Hippocampal formation (tissue), 2 donors: Measurements from ENCODE around the gene ZNF783.
"Not testable (repeated sequence)": the region's sequence is repeated elsewhere in the genome, so short reads cannot be mapped to it uniquely, and the experiment has no call there.

Experiments
- DNase-seq, 2 donors: peaks; one replicate each; lab custom pipeline; 2025; lab: John Stamatoyannopoulos, UW

ZNF783 gene

DNA sequence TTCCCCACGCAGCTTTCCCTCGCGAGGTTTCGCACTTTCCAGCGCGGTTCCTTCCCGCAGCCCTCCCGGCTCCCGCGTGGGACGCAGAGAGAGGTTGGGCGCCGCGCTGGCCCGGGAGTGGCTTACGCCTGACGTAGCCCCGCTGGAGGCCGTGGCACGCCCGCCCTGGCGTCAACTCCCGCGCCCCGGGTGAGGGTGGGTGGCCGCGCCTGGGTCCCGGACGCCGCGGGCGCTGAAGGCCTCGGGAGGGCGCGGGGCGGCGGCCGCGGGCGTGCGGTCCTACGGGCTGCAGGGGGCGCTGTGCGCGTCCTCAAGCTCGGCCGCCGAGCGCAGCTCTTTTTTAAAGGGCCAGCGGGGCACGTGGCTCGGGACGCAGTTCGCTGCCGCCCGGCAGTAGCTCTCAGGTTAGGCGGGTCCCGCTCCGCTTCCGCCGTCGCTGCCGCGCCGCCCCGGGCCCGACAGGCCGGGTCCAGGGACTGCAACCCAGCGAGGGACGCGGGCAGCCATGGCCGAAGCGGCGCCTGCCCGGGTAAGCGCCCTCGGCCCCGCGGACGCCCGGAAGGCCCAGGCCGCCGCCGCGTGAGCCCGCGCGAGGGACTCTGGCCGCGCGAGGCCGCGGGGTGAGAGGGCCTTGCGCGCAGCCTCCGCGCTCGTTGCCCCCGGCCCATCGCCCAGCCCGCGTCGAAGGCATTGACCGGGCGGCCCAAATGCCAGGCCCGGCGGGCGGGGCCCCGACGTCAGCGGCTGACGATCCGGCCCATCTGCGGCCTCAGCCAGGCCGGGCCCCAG lies at the start of gene ZNF783:
ZNF783 (plus strand) TSS at position 368 of the 789 bp plus-strand sequence; CDS start at position 506, 138 bp downstream.
- DNase-seq = peak; percentile 75 to 90

DNA sequence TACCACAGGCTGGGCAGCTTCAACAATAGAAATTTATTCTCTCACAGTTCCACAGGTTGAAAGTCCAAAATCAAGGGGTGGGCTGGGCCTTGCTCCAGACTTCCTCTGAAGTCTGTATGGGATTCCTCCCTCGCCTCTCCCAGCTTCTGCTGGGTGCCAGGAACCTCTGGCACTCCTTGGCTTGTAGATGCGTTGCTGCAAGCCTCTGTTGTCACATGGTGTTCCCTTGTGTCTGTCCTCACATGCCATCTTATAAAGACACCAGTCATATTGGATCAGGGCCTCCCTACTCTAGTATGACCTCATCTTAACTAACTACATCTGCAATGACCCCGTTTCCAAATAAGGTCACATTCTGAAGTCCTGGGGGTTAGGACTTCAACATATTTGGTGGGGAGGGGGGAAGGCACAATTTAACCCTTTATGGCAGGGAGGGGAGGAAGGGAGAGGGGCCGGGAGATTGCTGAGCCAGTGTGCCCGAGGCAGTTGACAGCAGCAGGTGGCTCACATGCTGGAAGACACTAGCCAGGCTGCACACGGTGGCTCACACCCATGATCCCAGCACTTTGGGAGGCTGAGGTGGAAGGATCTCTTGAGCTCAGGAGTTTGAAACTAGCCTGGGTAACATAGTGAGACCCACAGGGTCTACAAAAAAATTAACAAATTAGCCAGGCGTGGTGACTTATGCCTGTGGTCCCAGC lies 47.8 kb upstream of the ZNF783 start:
- no peak for DNase-seq

DNA sequence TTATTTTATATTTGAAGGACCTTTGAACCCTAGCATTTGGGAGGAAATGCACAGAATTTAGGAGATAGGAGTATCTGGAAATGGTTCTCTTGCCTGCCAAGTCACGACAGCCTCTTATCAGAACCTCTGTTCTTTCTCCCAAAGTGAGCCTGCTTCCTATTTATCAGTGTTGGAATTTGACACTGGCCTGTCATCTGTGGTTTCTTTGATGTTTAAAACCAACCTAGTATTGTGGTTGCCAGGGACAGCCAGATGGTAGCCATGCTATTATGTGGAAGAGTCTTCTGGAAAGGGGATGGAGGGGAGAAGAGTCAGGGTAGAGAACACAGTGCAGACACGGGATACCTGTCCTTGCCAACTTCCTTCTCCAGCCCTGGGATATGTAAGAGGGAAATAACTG lies 45.6 kb upstream of the ZNF783 start:
- no peak for DNase-seq

DNA sequence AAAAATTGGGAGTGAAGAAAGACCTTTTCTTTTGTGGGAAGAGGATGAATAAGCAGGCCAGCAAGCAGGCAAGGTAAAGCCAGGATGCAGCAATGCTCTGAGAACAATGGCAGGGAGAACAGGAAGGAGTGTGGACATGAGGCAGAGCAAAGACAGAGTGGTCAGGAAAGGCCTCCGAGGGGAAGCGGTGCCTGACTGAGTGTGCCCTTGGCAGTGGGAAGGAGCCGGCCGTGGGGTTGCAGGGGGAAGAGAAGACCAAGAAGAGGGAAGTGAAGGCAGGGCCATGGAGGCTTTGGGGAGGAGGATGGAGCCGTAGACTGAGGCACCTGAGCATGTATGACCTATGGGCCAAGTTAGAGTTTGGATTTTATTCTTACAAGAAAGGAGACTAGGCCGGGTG lies 44.4 kb upstream of the ZNF783 start:
- no peak for DNase-seq

DNA sequence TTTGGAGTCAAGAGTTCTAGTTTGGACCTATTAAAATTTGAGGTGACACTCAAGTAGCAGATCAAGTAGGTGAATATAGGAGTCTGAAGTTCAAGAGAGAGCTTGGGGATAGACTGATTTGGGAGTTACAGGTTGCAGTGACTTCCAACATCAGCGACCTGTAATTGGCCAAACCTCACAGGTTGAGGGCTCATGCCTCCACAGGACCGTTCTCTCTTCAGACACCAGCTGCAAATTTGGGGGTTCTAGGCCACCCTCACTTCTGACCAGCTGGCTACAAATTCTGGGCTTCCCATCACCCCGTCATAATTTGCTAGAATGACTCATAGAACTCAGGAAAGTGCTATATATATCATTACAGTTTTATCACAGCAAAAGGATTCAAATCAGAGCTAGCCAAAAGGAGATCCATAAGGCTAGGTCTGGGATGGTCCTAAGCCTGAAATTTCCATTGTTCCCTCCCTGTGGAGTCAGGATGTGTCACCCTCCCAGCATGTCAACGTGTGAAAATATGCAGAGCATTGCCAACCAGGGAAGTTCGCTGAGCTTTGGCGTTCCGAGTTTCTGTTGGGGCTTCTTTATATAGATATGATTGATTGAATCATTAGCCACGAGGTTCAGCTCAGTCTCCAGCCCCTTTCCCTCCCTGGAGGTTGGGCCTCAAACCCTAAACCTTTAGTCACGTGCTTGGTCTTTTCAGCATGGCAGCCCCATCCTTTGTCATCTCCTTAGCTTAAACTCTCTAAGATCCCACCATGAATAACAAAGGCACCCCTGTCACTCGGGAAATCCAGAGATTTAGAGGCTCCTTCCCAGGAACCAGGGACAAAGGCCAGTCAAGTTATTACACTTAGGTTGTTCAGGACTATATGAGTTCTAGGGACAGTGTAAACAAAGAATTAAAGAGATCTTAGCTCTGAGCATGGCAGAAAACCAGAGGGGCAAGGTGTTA lies 43.3 kb upstream of the ZNF783 start:
- DNase-seq = no peak

DNA sequence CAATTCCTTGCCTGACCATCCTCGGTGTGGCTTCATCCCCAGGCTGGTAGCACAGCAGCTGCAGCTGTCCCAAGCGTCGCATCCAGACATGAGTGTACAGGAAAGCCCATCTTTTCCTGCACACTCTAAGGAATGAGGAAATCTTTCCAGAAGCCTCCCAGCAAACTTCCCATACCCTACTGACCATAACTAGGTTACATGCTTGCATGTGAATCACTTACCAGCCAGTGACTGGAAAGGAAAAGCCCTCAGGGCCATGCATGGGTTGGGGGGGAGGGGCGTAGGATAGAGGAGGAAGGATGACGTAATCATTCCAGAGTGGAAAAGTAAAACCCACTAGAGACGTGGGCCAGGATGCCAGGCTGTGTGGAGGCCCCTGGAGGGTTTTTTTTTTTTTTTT lies 41.5 kb upstream of the ZNF783 start:
- DNase-seq = no peak

DNA sequence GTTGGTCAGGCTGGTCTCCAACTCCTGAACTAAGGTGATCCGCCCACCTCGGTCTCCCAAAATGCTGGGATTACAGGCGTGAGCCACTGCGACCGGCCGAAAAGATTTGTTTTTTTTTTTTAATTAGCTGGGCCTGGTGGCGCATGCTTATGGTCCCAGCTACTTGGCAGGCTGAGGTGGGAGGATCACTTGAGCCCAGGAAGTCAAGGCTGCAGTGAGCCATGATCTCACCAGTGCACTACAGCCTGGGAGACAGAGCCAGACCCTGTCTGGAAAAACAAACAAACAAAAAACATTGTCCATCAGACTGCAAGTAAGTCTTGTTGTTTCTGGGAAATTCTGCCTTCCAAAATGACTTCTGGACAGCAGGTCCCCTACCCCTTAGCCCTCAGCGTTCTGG lies 38.8 kb upstream of the ZNF783 start:
- no peak for DNase-seq

DNA sequence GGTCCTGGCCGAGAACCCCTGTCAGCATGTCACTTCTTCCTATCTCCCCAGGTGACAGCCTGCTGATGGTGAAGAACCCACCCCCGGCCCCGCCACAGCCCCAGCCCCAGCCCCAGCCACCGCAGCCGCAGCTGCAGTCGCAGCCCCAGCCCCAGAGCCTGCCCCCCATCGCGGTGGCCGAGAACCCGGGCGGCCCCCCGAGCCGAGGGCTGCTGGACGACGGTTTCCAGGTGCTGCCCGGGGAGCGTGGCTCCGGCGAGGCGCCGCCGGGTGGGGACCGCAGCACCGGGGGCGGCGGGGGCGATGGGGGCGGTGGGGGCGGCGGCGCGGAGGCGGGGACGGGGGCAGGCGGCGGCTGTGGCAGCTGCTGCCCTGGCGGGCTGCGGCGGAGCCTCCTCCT lies 38.2 kb upstream of the ZNF783 start:
- DNase-seq = no peak

DNA sequence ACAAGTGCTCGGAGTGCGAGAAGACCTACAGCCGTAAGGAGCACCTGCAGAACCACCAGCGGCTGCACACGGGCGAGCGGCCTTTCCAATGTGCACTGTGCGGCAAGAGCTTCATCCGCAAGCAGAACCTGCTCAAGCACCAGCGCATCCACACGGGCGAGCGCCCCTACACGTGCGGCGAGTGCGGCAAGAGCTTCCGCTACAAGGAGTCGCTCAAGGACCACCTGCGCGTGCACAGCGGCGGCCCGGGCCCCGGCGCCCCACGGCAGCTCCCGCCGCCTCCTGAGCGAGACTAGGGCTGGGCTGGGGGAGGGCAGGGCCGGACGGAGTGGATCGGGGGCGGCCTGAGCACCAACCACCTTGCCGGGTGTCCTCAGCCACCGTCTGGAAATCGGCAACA lies 37.6 kb upstream of the ZNF783 start:
- no peak for DNase-seq

DNA sequence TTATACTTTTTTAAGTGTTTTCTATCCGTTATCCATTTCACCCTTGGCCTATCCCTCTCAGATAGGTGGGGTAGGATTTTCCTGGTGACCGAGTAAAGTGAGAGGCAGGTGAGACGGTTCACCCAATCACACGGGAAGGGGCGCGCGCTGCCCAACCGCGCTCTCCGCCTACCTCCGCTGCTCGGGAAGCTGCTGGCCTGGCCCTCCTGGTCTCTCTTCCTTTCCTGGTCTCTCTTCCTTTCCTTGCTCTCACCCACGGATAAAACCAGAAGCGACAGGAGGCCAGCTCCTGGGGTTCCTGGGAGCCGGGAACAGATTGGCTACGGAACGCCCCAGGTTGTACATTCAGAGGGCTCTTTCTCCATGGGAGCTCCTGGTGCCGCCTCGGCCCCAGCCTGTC lies 36.9 kb upstream of the ZNF783 start:
- DNase-seq = no peak

DNA sequence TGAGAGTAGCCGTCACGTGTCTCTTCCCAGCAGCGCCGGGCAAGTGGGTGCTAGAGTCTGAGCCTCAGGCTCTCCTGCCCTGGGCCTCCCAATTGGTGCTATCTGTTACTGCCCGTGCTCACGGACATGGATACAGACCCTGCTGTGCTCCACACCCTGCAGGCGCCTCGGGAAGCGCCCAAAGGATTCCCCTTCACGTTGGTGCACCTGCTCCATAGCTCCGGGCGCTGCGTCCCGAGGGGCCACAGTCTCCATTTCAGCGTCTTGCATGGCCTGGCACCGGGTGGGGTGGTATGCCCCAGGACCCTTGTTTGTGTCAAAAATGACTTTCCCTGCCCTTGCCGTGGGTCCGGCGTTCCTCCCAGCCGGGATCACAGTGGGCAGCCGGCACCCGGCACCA lies 36.3 kb upstream of the ZNF783 start:
- no peak for DNase-seq

DNA sequence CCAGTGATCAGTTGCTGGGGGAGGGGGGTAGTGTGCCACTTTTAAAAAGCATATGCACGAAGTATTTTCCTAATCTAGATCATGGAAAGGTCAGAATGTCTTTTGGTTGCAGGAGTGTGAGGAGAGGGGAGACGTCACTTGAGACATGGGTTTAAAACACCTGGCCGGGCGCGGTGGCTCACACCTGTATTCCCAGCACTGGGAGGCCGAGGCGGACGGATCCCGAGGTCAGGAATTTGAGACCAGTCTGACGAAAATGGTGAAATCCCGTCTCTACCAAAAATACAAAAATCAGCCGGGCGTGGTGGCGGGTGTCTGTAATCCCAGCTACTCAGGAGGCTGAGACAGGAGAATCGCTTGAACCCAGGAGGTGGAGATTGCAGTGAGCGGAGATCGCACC lies 35.6 kb upstream of the ZNF783 start:
- DNase-seq = not testable (repeated sequence)

DNA sequence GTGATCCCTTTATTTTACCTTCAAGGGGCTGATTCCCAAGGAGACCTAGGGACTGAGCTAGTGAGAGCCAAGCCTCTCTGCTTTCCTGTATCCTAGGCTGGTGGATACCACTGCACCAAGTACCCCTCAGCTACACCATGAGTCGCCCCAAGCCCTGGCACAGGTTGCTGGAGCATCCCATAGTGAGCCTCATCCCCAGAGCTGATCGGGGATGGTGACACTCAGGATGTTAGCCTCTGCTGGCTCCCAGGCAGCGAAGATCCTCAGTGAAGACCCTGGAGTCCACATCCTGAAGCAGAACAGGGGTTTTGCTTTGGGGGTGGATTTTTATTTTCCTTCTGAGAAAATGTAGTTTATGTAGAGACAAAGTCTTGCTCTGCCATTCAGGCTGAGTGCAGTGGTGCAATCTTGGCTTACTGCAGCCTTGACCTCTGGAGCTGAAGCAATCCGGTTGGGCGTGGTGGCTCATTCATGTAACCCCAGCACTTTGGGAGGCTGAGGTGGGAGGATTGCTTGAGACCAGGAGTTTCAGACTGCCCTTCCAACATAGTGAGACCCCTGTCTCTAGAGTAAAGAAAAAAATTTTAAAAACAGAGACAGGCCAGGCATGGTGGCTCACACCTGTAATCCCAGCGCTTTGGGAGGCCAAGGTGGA lies 35.0 kb upstream of the ZNF783 start:
- DNase-seq = no peak

DNA sequence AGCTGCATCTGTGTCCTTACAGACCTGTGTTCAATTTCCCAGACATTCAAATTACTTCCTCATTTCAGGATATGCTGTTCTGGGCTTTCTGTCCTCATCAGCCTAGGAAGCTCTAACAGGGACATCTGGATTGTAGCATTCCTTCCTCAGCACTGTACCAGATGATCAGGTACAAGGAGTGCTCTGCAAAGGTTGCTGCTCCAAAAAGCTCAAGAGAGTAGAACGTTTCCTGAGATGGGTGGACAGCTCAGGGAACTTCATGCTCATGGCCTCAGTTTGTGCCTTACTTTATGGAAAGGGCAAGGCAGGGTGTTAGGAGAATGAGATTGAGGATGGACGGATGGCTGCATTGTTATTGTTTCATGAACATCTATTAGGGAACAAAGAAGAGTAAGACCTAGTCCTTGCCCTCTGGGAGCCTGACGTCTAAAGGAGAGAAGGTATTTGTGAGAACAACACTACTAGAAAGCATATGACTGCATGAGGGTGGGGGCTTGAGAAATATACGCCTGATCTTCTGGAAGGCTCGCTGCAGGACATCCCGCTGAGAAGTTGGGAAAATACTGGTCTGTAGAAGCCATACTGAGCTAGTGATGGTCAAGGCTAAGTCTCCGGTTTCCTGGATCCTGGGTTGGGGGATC lies 33.0 kb upstream of the ZNF783 start:
- DNase-seq = no peak

DNA sequence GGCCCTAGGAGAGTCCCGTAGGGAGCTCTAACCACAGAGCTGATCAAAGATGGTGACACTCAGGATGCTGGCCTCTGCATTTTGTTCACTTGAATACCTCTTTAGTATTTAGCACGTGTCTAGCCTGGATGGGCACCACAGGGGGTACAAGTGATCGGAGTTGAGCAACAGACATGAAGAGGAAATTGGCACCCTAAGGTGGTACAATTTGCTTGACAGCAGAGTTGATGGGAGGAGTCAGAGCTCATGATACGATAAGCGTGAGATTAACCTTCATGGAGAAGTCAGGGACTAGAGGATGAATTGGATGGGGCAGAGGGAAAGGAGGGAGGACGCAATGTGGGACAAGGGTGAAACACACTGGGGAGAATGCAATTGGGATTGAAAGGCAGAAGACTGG lies 32.5 kb upstream of the ZNF783 start:
- DNase-seq = no peak

DNA sequence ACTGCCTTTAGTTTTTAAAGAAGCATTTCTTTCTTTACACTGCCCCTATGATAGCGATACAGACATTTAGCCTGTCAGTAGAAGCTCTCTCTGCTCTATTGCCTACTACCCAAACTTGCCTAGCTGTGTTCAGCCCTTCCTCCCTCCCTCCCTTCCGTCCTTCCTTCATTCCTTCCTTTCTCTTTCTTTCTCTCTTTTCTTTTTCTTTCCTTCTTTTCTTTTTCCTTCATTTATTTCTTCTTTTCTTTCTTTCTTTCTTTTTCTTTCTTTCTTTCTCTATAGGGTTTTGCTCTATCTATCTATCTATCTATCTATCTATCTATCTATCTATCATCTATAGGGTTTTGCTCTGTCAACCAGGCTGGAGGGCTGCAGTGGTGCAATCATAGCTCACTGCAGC lies 29.6 kb upstream of the ZNF783 start:
- no peak for DNase-seq

DNA sequence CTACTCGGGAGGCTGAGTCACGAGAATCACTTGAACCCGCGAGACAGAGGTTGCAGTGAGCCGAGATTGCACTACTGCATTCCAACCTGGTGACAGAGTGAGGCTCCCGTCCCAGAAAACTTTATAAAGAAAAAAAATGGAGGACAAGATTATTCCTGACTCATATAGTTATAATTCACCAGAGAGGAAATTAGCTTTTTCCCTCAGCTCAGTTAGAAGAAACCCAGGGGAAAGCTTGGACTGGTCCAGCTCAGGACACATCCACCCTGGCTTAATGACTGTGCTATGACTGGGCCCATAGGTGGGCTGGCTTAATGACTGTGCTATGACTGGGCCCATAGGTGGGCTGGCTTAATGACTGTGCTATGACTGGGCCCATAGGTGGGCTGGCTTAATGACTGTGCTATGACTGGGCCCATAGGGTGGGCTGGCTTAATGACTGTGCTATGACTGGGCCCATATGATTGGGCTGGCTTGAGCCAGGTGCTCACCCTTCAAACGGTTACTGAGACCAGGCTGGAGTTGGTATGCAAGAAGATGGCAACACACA lies 28.3 kb upstream of the ZNF783 start:
- not testable (repeated sequence) for DNase-seq

DNA sequence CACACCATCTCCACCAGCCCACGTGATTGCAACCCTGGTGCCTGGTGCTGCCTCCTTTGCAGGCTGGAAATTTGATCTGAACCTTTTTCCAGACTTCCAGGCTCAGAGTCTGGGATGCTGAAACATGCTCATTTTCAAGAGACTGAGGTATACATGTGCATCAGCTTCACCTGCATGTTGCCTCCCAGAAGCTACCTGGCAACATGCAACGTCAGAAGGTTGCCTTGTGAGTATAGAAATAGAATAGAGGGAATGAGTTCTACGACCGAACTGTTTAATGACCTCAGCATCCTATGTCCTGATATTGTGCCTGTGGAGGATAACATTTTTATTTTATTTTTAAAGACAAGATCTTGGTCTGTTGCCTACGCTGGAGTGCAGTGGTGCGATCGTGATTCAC lies 24.5 kb upstream of the ZNF783 start:
- DNase-seq = no peak

DNA sequence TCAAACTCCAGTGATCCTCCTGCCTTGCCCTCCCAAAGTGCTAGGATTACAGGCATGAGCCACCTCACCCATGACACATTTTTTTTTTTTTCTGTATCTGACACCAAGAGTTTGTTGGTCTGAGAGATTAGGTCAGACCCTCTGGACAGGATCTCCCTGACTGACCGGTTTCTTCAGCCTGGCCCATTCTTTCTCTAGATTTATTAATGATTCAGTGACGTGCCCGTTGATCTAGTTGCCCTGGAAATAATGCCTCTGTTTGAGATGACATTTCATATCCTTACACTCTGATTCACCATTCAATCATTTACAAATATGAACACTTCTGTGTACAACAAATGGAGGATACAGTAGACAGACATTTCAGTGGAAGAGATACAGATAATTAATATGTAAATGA lies 23.9 kb upstream of the ZNF783 start:
- DNase-seq = no peak

DNA sequence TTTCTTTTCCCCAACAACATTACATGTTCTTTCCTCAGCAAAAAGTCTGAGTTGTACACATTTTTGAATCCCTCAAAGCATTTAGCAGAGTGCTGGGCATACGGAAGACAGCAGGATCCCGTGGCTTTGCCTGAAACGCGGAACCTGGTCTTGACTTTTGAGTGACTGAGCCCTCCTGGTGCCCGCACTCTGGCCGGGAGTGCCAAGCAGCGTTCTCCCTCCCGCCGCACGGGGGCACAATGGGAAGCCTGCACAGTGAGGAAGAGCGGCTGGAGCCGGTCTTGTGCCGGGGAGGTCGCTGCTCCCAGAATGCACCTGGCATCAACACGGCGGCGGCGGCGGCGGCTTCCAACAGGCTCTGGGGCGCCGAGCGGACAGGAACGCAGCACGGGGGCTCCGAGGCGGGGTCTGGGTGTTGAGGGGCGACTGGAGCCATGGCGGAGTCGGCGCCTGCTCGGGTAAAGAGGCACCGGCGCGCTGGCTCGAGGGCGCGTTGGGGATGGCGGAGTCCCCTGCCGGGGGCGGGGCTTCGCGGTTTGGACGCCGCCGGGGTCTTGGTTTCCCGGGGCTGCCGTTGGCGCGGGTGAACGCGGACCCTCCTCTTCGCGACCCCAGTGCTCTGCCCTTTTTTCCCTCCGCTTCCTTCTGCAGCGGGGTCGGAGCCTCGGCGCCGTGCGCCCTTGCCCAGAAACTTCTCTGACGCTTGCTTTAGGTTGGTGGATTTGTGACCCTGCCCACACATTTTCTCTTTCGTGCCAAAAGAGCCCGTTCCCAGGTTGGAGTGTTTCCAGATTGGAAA lies 22.5 kb upstream of the ZNF783 start, which contains the start of gene ZNF212:
ZNF212 (plus strand) TSS at position 307 of the 799 bp plus-strand sequence; CDS start at position 435, 128 bp downstream.
- DNase-seq = peak; percentile 83 to 86
